PC-9 (cell line): ENCODE measurements around the gene ZNF155. TPM values are rescaled to one million over a fixed set of nuclear protein-coding genes. Genes with fewer than 3 reads are reported as not detected.

ENCODE experiments used
- BruUV-seq: library from RNA; stranded (reverse); fragments of 400-500 nt; replicated peaks from 2 replicates; lab custom pipeline; 2021; lab: Mats Ljungman, UMichigan
- CTCF ChIA-PET: fragments of 300-600 bp; sonication (Branson Sonifier 250); formaldehyde crosslinking; loops from one replicate; lab custom pipeline; 2022; ENCODE audit warnings: antibody characterized with exemption; lab: Charles Lee
- POLR2A ChIA-PET: fragments of 300-600 bp; sonication (Branson Sonifier 250); formaldehyde crosslinking; loops from one replicate; lab custom pipeline; 2022; ENCODE audit warnings: antibody characterized with exemption; ENCODE audit not compliant: unreplicated experiment; lab: Charles Lee
- DNase-seq, 2 experiments: peaks; one replicate each; pipeline versions ENCODE4 v3.0.0 to v3.0.0-alpha.2; 2015 to 2022; ENCODE audit warnings: mixed read lengths in 1 of 2
- H2AFZ ChIP-seq: fragments of 200-600 bp; sonication (generic); 2 replicates; pipeline ENCODE4 v1.8.1; 2017; ENCODE audit warnings: antibody characterized with exemption
- H3F3A ChIP-seq: fragments of 200-600 bp; sonication (generic); 2 replicates; pipeline ENCODE4 v1.8.1; 2017; ENCODE audit warnings: antibody characterized with exemption, mild to moderate bottlenecking, low read depth; ENCODE audit not compliant: insufficient read depth
- H3K27ac ChIP-seq: fragments of 200-600 bp; sonication (generic); 2 replicates; pipeline ENCODE4 v1.6.1; 2016; ENCODE audit warnings: mixed run types
- H3K27me3 ChIP-seq: fragments of 200-600 bp; sonication (generic); 2 replicates; pipeline ENCODE4 v1.6.1; 2016; ENCODE audit warnings: low read depth, mixed run types; ENCODE audit not compliant: insufficient read depth
- H3K36me3 ChIP-seq: fragments of 200-600 bp; sonication (generic); 2 replicates; pipeline ENCODE4 v1.6.1; 2016; ENCODE audit warnings: low read depth, mixed run types
- H3K4me1 ChIP-seq: fragments of 200-600 bp; sonication (generic); replicated peaks from 2 replicates; pipeline ENCODE4 v1.6.1; 2016; ENCODE audit warnings: mixed run types; ENCODE audit not compliant: insufficient read depth
- H3K4me2 ChIP-seq: fragments of 200-600 bp; sonication (generic); 2 replicates; pipeline ENCODE4 v1.6.1; 2017; ENCODE audit warnings: mixed run types
- H3K4me3 ChIP-seq: fragments of 200-600 bp; sonication (generic); 2 replicates; pipeline ENCODE4 v1.6.1; 2016; ENCODE audit warnings: mixed run types
- H3K79me2 ChIP-seq: fragments of 200-600 bp; sonication (generic); 2 replicates; pipeline ENCODE4 v1.6.1; 2017; ENCODE audit warnings: low read depth, mixed run types
- H3K9me2 ChIP-seq: fragments of 200-600 bp; sonication (generic); 2 replicates; pipeline ENCODE4 v1.8.1; 2017; ENCODE audit warnings: mild to moderate bottlenecking; ENCODE audit not compliant: insufficient read depth
- H3K9me3 ChIP-seq: fragments of 200-600 bp; sonication (generic); 2 replicates; pipeline ENCODE4 v1.8.1; 2016; ENCODE audit warnings: low read depth; ENCODE audit not compliant: insufficient read depth
- H4K20me1 ChIP-seq: fragments of 200-600 bp; sonication (generic); 2 replicates; pipeline ENCODE4 v1.8.1; 2017; ENCODE audit not compliant: insufficient read depth
- CTCF ChIP-seq: fragments of 200-600 bp; sonication (generic); conservative IDR thresholded peaks from 2 replicates; pipeline ENCODE4 v1.6.1; 2017; ENCODE audit warnings: mixed run types, antibody characterized with exemption, mild to moderate bottlenecking, moderate library complexity
- EZH2 ChIP-seq: fragments of 200-600 bp; sonication (generic); IDR thresholded peaks from 2 replicates; pipeline ENCODE4 v1.8.0; 2017; ENCODE audit warnings: antibody characterized with exemption, low read depth
- intact Hi-C: fragments of 100-400 bp; cut with micrococcal nuclease; formaldehyde crosslinking; loops from one replicate; pipeline ENCODE4 v1.10.0; 2022; ENCODE audit not compliant: unreplicated experiment
- total RNA-seq: library from RNA; stranded (reverse); gene quantifications from 2 replicates; pipeline ENCODE4 v1.2.3, GENCODE V29; 2021

The ZNF155 gene
- total RNA-seq, 1 experiment from 2014 or later, result 5.0 TPM

GRCh38 chr19:43984687-43985000, 656 bp downstream of the ZNF155 start:
- no peaks in the 10 kb centered on the region for H4K20me1 ChIP-seq
- CTCF ChIA-PET, result no interaction called here
- DNase-seq, result no peak
- H3K27ac ChIP-seq, result no peak overlapping the region
- BruUV-seq, result TSS peak; percentile 71
- peak overlapping the region; percentile 82 for H3K4me3 ChIP-seq
- intact Hi-C loops, result loop anchor here (1.0 to 10.0 kb wide), 6 partner anchors 18 to 320 kb away; partner anchors contain the start of genes ZNF221, ZNF224, ZNF225 and ZNF230
- H3K79me2 ChIP-seq, result peaks cover 11% of the 10 kb centered on the region
- H3K4me1 ChIP-seq, result no peaks in the 10 kb centered on the region; the same call in 1 of the 2 replicates
- 0 out of 2 replicates have a peak, but pooled peaks cover 3% of the 10 kb centered on the region for H3K9me3 ChIP-seq
- no peaks in the 10 kb centered on the region for H3F3A ChIP-seq
- peaks cover 15% of the 10 kb centered on the region for H3K36me3 ChIP-seq
- H3K4me2 ChIP-seq, result peak overlapping the region; percentile 79
- POLR2A ChIA-PET, result no interaction called here
- peak overlapping the region; percentile 96 for H2AFZ ChIP-seq
- no peaks in the 10 kb centered on the region for H3K27me3 ChIP-seq
- H3K9me2 ChIP-seq, result no peaks in the 10 kb centered on the region
- no peak for TF ChIP-seq CTCF
- no peak for TF ChIP-seq EZH2

GRCh38 chr19:43997631-43998290, 13.8 kb downstream of the ZNF155 start:
- no peak for DNase-seq
- H2AFZ ChIP-seq, result no peak overlapping the region
- no peaks in the 10 kb centered on the region for H3K79me2 ChIP-seq

GRCh38 chr19:44002212-44002565, 18.2 kb downstream of the ZNF155 start:
- CTCF ChIA-PET, result interaction anchor here (0.6 kb wide), 1 partner anchor 50 kb away, joined by 7 read pairs; no protein-coding TSS in a partner anchor
- Histone ChIP-seq H3K36me3 (peaks cover 2% of the 10 kb centered on the region; the same call in 1 of the 2 replicates), H3K79me2 (0 out of 2 replicates have a peak, but pooled peaks cover 3% of the 10 kb centered on the region), H2AFZ (peak overlapping the region; percentile 96), H3K9me3 (0 out of 2 replicates have a peak, but pooled peaks cover 9% of the 10 kb centered on the region), H3K27me3 (no peaks in the 10 kb centered on the region), H4K20me1 (no peaks in the 10 kb centered on the region), H3K4me1 (peaks cover 13% of the 10 kb centered on the region), H3K9me2 (no peaks in the 10 kb centered on the region), H3K4me2 (peak overlapping the region; percentile 82), H3K4me3 (peak overlapping the region; percentile 86), H3K27ac (no peak overlapping the region), H3F3A (no peaks in the 10 kb centered on the region)
- POLR2A ChIA-PET, result no interaction called here
- TF ChIP-seq CTCF (no peak), EZH2 (no peak)
- intact Hi-C loops, result loop anchor here (1.0 to 2.0 kb wide), 4 partner anchors 18 to 51 kb away; partner anchors contain the start of genes ZNF155, ZNF221 and ZNF222
- no peak for DNase-seq
- TSS peak; percentile 78 for BruUV-seq

More at GRCh38 chr19:43997631-43998290, 13.8 kb downstream of the ZNF155 start:
- peaks cover 10% of the 10 kb centered on the region; the same call in 1 of the 2 replicates for H3K9me3 ChIP-seq
- H3K27me3 ChIP-seq, result no peaks in the 10 kb centered on the region
- no peaks in the 10 kb centered on the region for H3K9me2 ChIP-seq
- H3K4me3 ChIP-seq, result no peak overlapping the region
- no TSS peak for BruUV-seq
- TF ChIP-seq EZH2 (no peak), CTCF (no peak)
- no peaks in the 10 kb centered on the region for H4K20me1 ChIP-seq
- H3K36me3 ChIP-seq, result peaks cover 22% of the 10 kb centered on the region; the same call in 1 of the 2 replicates
- peaks cover 6% of the 10 kb centered on the region; the same call in 1 of the 2 replicates for H3K4me1 ChIP-seq
- no peak overlapping the region for H3K4me2 ChIP-seq
- intact Hi-C loops, result no loop called here
- ChIA-PET POLR2A (no interaction called here), CTCF (no interaction called here)
- no peak overlapping the region for H3K27ac ChIP-seq
- no peaks in the 10 kb centered on the region for H3F3A ChIP-seq
